Stimulated activated CD8-positive, alpha-beta memory T cell treated with anti-CD3 and anti-CD28 coated beads, Interleukin-15, amount 100 ng/mL, for 48 hours (primary cell): ENCODE data around the gene CPZ.
"Not testable (repeated sequence)": the region's sequence is repeated elsewhere in the genome, so short reads cannot be mapped to it uniquely, and the experiment has no call there.

Experiments used
- DNase-seq, 2 donors: peaks; one replicate each; pipeline ENCODE4 v3.0.0-alpha.2; 2020; ENCODE audit warnings: low read depth in 2 of 2

Gene CPZ

DNA sequence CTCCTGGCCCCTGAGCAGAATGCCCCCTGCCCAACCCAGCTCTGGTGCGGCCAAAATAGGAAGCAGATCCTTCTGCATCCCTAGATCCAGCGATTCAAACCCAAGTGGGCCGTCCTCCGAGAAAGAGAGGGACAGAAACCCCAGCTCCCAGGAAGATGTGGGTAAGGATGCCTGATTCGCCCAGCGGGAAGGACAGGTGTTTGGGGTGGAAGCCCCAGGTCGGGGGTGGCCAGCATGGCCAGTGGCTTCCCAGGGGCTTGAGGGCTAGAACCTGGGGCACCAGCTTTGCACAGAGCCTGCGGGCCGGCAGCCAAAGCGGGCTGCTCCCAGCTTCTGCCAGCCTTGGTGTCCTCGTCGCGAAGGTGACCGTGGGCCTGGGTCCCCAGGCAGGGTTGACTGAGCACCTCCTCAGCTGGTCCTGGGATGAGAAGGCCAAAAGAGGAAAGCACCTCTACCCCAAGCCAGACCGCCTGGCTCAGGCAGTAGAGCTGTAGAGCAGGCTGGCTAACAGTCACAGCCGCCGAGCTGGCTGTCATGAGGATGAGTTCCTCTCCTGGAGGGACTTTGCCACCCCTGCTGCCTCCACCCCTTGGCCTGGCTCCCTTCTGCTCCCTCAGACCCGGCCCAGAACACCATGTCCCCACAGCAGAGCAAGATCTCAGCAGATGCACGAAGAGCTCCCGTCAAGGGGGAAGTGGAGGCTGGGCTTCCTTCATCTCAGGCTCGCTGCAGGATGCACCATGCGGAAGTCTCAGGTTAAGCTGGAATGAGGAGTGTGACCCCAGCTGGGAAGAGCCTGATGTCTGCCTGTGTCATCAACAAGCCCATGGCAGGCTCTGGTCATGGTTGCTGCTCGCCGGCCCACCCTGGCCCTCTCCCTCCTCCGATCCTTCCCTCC, 59.9 kb downstream of the CPZ start:
- no peak for DNase-seq

DNA sequence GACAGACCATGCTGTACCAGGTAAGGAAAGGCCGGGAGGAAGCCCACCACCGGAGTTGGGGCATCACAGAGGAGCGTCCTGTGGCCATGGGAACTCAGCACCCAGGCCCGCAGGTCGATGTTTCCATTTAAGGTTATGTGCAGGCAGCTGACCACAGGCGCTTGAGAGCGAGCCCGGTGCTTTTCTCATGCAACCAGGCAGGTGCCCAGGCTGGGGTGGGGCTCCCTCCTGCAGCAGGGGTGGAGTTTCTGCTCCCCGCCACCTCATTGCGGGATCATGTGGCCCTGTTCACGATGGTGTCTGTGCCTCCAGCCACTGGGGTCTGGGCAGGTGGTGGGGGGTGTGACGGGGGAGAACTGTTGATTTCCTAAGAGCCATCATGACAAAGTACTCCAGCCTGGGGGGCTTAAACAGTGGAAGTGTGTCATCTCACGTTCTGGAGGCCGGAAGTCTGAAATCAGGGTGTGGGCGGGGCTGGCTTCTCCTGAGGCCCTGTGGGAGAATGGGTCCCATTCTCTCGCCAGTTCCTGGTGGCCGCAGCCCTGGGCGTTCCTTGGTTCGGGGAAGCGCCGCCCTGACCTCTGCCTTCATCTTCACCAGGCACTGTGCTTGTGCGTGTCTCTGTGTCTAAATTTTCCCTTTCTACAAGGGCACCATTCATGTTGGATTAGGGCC, 60.9 kb downstream of the CPZ start:
- DNase-seq: no peak

DNA sequence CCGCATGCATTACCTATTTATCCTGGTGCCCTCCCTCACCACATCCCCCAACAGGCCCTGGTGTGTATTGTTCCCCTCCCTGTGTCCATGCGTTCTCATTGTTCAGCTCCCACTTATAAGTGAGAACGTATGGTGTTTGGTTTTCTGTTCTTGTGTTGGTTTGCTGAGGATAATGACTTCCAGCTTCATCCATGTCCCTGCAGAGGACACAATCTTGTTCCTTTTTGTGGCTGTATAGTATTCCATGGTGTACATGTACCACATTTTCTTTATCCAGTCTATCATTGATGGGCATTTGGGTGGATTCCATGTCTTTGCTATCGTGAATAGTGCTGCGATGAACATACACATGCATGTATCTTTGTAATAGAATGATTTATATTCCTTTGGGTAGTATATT, 61.6 kb downstream of the CPZ start:
- DNase-seq: not testable (repeated sequence)

DNA sequence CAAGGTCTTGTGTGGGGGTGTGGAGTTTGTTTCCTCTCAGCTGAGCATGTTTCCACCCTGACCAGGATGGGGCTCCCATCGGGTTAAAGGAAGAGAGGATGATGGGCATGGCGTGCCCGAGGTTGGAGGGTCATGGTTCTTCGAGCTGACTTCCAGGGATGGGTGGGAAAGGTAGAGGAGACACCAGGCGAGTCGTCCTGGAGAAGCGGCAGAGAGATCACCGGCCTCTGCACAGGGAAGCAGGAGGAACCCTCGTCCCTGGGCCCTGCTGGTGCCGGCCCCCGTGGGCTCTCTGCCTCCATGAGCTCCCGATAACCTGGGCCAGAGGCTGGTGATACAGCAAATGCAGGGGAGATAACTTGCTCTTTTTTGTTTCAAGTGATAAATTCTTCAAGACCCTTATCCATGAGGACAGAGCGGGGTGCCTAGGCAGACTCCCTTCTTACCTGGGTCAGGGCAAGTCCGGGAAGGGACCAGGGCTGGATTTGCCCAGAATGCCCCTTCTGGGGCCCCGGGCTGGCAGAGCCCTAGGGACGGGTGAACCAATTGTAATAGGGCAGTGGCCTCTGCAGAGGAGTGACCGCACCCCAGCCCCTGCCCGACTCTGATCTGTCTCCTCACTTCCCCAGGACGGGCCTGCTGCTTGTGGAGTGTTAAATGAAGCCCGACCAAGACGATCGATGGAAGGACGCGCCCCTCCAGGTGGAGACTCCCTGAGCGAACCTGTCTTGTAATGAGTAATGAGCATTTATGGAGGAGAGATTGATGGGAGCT, 63.0 kb downstream of the CPZ start:
- DNase-seq: no peak

DNA sequence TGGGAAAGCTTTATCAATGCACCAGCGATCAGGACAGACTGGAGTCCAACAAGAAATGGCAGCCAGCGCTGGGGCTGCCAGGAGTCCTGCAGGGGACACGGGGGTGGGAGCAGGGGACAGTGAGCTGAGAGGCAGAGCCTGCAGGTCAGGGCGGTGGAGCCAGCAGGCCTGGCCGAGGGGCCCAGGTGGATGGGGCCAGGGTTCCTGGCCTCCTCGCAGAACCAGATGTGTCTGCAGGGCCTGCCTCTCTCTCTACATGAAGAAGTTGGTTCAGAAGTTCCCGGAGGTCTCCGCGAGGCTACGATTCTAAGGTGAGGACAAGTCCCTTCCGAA, 63.6 kb downstream of the CPZ start:
- DNase-seq: no peak

DNA sequence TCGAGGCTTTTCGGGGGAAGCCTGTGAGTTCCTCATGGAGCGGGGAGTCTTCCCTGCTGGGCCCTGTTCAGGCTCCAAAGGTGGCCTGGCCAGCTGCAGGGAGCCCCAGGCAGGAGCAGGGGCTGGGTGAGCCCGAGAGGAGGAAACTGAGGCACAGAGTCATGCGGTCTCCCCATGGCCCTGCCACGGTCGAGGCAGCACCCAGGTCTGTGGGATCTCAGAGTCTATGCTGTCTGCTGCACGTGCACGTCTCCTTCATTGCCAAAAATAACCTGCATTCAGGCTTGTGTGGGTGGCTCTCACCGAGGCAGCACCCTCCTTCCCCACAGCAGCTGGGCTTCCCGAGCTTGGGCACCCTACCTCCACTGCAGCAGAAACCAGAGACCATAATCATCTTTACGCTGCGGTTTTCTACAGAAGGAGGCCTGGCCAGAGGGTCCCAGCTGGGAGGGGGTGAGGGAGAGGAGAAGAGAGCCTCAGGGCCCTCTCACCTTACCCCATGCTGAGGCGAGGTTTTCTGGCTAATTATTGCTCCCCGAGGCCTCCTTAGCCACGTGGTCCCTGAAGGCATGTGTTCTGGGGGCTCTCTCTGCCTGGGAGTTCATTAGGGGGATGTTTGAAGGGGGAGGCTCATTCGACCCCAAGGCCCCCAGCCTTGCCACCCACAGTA, 64.3 kb downstream of the CPZ start:
- DNase-seq: no peak

DNA sequence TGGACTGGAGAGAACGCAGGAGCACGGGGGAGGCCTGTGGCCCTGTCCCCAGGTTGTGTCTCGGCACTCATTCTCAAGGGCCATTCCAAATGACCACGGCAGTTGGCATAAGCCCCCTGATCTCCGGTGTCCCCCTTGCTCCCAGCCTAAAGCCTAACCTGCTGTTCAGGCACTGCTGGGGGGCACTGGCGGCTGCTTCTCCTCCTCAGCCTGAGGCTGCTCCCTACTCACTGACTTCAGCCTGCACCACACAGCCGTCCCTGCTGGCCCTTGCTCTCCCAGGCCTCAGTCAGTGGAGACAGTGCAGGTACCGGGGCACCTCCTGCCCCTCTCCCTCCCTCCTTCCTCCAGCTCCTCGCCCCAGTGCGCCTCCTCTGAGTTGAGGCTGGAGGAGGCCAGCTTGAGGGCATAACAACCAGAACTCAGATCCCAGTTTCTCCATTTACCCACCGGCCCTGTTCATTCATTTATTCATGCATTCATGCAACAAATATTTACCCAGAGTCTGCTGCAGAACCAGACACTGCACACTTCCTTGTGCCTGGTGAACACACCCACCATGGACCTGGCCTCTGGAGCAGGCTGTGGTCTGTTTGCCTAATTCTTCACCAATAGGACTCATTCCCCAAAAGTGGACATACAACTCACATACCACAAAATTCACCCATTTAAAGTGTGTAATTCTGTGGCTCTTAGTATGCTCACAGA, 65.0 kb downstream of the CPZ start:
- DNase-seq: no peak

DNA sequence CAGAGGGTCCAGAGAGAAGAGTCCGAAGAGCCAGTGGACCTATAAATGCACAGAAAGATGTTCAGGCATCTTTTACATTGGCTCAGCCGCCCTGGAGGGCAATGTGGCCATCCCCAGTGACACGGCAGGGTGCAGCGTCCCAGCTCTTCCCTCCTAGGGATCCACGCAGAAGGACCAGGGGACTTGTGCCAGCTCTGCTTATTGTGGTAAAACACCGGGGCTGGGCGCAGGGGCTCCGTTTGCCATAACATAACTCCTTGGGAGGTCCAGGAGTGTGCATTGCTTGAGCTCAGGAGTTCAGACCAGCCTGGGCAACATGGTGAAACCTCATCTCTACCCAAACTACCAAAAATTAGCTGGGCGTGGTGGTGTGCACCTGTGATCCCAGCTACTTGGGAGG, 70.2 kb downstream of the CPZ start:
- DNase-seq: no peak

DNA sequence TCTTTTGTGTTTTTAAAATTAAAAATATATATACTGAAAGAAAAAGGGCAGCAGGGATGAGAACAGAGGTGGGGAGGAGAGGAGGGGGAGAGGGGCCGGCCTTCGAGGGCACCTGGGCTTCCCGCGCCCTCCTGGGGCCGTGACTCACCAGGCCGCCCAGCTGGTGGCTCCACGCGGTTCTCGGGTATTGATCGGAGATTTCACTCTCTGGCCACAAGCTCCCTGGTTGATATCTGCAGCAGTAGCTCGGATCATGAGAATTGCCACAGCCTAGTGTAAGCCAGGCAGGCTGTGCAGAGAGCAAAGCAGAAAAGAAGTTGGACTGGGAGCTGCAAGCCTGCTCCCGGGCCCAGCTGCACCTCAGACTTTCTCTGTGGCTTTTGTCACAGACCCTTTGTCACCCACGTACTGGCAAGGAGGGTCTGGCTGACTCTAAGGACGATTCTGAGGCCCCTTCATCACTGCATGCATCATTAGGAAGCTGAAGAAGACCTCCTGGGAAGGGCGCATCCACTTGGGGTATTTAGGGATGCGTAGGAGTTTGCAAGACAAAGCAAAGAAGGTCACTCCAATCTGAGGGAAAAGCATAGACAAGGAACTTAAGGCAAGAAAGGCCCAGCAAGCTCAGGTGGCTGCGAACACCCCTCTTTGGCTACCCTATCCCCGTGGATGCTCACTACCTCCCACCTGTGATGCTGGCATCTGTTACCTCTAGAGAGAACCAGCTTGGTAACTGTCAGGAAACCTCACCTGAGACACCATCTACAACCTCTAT, 71.7 kb downstream of the CPZ start:
- no peak for DNase-seq

DNA sequence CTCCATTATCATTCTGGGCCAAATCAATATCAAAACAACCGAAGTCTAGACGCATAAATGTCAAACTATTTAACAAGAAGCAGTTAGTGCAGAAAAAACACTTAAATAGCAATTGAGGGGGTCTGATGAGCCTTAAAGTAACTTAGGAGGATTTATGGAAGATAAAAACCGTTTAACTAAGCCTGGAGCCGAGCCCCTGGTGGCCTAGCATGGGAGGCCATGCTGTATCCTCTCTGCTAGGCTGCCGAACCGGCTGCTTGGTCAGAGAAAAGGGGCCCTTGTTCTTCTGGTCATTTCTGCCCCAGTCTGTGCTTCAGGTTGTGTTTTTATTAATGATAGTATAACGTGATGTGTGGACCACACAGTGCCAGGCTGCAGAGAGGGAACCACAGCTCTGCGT, 72.4 kb downstream of the CPZ start:
- DNase-seq: no peak

DNA sequence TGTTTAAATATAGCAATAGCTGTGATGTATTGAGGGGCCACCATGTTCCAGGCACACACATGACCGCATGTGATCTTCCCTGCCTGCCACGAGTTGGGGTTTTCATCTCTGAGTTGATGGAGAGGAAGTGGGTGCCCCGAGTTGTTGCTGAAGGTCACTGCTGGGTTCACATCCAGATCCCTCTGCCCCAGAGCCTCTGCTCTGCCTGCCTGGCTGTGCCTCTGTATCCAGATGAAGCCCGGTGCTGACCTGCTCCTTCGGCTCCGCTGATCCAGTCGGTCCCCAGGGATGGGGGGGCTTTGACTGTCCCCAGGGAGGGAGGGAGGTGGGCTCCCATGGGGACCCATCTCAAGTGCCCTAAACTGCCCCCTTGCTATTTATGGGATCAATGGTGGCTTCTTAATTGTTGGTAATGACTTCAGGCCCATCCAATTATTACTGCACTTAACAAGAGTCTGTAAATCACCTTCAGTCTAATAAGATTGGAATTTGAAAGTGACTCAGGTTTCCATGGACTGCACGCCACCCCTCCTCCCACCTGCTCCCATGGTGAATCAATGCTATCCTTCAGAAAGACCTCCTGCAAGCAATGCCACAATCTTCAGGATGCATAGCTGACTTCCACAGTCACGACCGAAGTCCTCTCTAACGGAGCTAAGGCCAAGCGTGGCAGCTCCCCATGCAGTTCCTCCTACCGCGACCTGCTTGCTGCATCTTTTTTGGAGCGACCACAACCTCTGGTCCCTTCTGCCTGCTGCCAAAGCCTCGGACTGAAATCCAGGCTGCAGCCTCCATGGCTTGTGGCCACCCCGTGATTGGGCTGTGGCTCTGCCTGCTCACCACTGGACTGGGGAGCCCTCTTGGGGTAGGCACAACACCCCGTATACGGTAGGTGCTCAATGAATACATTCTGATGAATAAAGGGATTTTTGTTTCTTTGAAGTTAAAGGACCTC, 73.1 kb downstream of the CPZ start:
- no peak for DNase-seq

DNA sequence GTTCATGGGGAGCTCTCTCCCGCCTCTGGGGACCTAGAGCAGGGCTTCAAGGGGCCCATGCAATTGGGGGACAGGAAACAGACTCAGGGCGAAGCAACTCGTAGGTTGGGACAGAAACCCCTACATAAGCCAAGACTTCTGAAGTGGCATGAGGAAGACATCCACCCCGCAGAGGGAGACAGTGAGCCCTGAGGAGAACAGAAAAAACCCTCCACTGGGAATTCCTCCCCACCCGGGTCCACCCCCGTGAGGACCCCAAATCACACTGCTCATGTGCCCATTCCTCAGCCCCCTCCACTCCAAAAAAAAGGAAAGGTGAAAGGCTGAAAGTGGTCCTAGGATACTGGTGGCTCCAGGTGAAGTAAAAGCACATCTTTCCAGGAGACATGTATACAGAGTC, 74.0 kb downstream of the CPZ start:
- DNase-seq: no peak
